Activated CD8-positive, alpha-beta memory T cell treated with anti-CD3 and anti-CD28 coated beads, Interleukin-2, amount 10 ng/mL, durations not matched to agents 7 days and 5 days (primary cell): ENCODE results near the gene UPP1. TPM values are rescaled to one million over a fixed set of nuclear protein-coding genes. Genes with fewer than 3 reads are reported as not detected.
A peak's percentile ranks its signal among the peaks of the same experiment; 100 is the strongest.
"Not testable (repeated sequence)": the region's sequence is repeated elsewhere in the genome, so short reads cannot be mapped to it uniquely, and the experiment has no call there.

Source experiments
- ATAC-seq: fragments of 150-1000 bp; cut with Tn5 transposase; one replicate; pipeline ENCODE4 v1.10.0; 2021; ENCODE audit warnings: moderate library complexity
- CTCF ChIA-PET: fragments of 350-600 bp; sonication (Branson Sonifier 250); formaldehyde crosslinking; loops from one replicate; lab custom pipeline; 2021; ENCODE audit warnings: antibody characterized with exemption; lab: Charles Lee
- DNase-seq: peaks from one replicate; pipeline ENCODE4 v3.0.0-alpha.2; 2020
- H3K27ac Mint-ChIP-seq: one replicate; pipeline ENCODE4 v1.8.0; 2021; ENCODE audit warnings: mild to moderate bottlenecking, mixed read lengths
- H3K27me3 Mint-ChIP-seq: one replicate; pipeline ENCODE4 v1.8.0; 2021; ENCODE audit warnings: mixed read lengths
- H3K36me3 Mint-ChIP-seq: one replicate; pipeline ENCODE4 v1.8.0; 2021; ENCODE audit warnings: mild to moderate bottlenecking, mixed read lengths
- H3K4me1 Mint-ChIP-seq: one replicate; pipeline ENCODE4 v1.8.0; 2021; ENCODE audit warnings: mixed read lengths
- H3K4me3 Mint-ChIP-seq: one replicate; pipeline ENCODE4 v1.8.0; 2021; ENCODE audit warnings: mild to moderate bottlenecking, moderate library complexity, mixed read lengths
- H3K9me3 Mint-ChIP-seq: one replicate; pipeline ENCODE4 v1.8.0; 2022; ENCODE audit warnings: low read depth, mixed read lengths
- total RNA-seq, 2 experiments: library from RNA; stranded (reverse); gene quantifications; one replicate each; pipeline ENCODE4 v1.2.3, GENCODE V29; 2021

The UPP1 gene
- total RNA-seq, 2 experiments from 2014 or later = 57.9 to 87.6 TPM

DNA sequence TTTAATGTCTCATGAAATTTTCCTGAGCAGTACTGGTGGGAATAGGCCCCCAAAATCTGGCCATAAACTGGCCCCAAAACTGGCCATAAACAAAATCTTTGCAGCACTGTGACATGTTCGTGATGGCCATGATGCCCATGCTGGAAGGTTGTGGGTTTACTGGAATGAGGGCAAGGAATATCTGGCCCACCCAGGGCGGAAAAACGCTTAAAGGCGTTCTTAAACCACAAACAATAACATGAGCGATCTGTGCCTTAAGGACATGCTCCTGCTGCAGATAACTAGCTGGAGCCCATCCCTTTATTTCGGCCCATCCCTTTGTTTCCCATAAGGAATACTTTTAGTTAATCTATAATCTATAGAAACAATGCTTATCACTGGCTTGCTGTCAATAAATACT, 31.5 kb downstream of the UPP1 start:
- not testable (repeated sequence) for H3K4me3 Mint-ChIP-seq, H3K36me3 Mint-ChIP-seq, H3K9me3 Mint-ChIP-seq, H3K4me1 Mint-ChIP-seq, H3K27ac Mint-ChIP-seq, ATAC-seq, DNase-seq
- CTCF ChIA-PET = interaction anchor here (0.9 to 2.6 kb wide), 3 partner anchors 10 to 175 kb away, joined by 4 to 9 read pairs (median 9); no protein-coding TSS in a partner anchor
- peaks cover 26% of the 10 kb centered on the region for H3K27me3 Mint-ChIP-seq

DNA sequence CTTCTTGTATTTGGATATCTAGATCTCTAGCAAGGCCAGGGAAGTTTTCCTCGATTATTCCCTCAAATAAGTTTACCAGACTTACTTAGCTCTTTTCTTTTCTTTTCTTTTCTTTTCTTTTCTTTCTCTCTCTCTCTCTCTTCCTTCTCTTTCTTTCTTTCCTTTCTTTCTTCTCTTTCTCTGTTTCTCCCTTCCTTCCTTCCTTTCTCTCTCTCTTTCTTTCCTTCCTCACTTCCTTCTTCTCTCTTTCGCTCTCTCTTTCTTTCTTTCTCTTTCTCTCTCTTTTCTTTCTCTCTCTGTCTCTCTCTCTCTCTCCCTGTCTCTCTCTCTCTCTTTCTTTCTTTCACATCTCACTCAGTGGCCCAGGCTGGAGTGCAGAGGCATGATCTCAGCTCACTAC, 37.0 kb downstream of the UPP1 start:
- DNase-seq (no peak), ATAC-seq (no peak)
- CTCF ChIA-PET = interaction anchor here (2.1 kb wide), 1 partner anchor 16 kb away, joined by 7 read pairs; no protein-coding TSS in a partner anchor
- Mint-ChIP-seq H3K27ac (no peak overlapping the region), H3K27me3 (peaks cover 33% of the 10 kb centered on the region), H3K36me3 (peaks cover 7% of the 10 kb centered on the region), H3K4me1 (peaks cover 16% of the 10 kb centered on the region), H3K4me3 (no peak overlapping the region), H3K9me3 (no peaks in the 10 kb centered on the region)

DNA sequence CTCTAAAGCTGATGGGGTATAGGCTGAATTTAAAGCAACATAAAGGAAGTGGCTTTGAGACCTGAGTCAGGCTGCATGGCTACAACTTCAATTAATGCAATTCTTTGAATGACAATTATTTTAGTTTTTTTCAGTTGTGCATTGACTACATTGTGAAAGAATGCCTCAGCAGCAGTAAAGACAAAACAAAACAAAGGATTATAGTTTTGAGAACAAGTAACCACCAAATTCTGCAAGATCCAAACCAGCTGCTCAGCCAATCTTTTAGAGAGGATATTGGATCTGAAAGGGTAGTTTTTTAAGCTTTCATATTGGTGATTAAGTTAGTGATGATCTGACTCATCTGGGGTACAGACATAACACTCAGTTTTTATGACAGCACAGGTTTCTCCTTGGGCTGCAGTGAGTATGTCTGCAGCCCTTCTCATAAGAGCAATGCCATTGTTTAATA, 41.6 kb downstream of the UPP1 start:
- CTCF ChIA-PET = interaction anchor here (1.2 to 1.4 kb wide), 3 partner anchors 10 to 185 kb away, joined by 3 to 4 read pairs (median 4); no protein-coding TSS in a partner anchor
- Mint-ChIP-seq H3K9me3 (no peaks in the 10 kb centered on the region), H3K27ac (no peak overlapping the region), H3K4me3 (no peak overlapping the region), H3K27me3 (peaks cover 13% of the 10 kb centered on the region), H3K36me3 (peaks cover 9% of the 10 kb centered on the region), H3K4me1 (peaks cover 24% of the 10 kb centered on the region)
- DNase-seq = no peak
- ATAC-seq = peak; percentile 84

DNA sequence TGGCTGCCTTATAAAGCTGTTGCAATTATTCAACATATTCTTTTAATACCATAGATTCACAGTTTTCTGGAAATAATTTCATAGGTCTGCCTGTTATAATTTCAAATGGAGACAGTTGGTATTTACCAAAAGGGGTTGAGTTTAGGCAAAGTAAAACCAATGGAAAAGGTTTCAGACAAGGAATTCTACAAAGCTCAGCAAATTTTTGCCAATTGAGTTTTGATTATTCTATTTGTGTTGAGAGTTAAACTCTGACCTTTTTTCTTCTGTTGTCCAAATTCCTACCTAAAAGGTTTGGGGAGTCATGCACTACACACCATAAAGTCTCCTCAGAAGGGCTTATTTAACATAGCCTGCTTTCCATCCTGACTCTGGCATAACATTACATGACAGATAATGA, 43.7 kb downstream of the UPP1 start:
- DNase-seq = no peak
- Mint-ChIP-seq H3K27ac (no peak overlapping the region), H3K4me3 (no peak overlapping the region), H3K9me3 (no peaks in the 10 kb centered on the region), H3K36me3 (peaks cover 2% of the 10 kb centered on the region), H3K27me3 (peaks cover 6% of the 10 kb centered on the region), H3K4me1 (peaks cover 24% of the 10 kb centered on the region)
- CTCF ChIA-PET = no interaction called here
- ATAC-seq = no peak

DNA sequence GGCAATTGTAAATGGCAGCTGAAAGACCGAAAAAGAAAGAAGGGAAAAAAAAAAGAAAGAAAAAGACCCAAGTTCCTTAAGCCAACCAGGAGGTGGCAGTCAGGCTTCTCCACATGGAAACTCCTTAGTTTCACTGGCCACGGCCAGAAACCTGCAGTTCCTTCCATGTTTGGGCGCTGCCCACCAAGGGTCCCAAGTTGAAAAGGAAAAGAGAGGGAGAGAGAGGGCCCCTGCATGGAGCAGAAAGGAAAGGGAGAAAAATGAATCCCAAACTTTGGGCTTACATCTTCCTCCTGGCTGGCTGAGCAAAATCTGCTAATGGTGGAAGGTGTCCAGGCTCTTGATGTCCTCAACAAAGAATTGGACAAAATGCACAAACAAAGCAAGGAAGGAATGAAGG, 50.4 kb downstream of the UPP1 start:
- Mint-ChIP-seq H3K27ac (no peak overlapping the region), H3K9me3 (no peaks in the 10 kb centered on the region), H3K36me3 (peaks cover 1% of the 10 kb centered on the region), H3K4me3 (no peak overlapping the region), H3K27me3 (peaks cover 10% of the 10 kb centered on the region), H3K4me1 (peaks cover 8% of the 10 kb centered on the region)
- CTCF ChIA-PET = no interaction called here
- ATAC-seq (no peak), DNase-seq (no peak)

DNA sequence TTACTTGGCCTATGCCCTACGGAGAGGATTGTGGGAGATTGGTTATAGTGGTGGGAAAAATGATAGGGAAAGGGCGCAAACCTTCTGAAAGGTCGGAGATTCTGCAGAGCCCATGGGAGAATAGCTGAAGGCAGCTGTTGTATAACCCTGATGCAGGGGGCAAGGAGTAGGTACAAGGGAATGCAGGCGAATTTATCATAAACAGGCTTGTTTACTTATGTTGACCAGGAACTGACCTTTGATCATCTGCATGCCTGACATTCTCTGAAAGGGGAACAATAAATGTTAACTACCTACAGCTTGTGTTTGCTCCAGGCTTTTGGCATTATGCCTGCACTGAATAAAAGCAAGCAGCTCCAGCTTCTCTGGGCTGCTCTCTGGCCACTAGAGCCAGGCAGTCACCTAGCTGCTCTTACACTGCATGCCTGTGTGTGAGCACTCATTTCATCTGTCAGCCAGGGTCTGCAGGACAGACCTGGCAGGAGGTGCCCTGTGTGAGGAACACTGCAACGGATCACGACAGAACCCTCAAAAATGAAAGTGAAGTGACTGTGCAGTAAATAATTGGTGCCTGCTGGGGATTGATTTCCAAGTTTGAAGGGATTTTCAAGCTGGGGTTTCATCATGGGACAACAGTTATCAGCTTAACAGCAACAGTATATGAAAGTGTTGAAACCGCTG, 51.1 kb downstream of the UPP1 start:
- CTCF ChIA-PET = interaction anchor here (1.5 kb wide), 1 partner anchor 15 kb away, joined by 5 read pairs; no protein-coding TSS in a partner anchor
- H3K27me3 Mint-ChIP-seq = peaks cover 10% of the 10 kb centered on the region
- H3K27ac Mint-ChIP-seq = no peak overlapping the region
- H3K4me1 Mint-ChIP-seq = peaks cover 8% of the 10 kb centered on the region
- no peak for ATAC-seq
- H3K9me3 Mint-ChIP-seq = no peaks in the 10 kb centered on the region
- H3K4me3 Mint-ChIP-seq = peak overlapping the region; percentile 23
- peaks cover 1% of the 10 kb centered on the region for H3K36me3 Mint-ChIP-seq
- no peak for DNase-seq

DNA sequence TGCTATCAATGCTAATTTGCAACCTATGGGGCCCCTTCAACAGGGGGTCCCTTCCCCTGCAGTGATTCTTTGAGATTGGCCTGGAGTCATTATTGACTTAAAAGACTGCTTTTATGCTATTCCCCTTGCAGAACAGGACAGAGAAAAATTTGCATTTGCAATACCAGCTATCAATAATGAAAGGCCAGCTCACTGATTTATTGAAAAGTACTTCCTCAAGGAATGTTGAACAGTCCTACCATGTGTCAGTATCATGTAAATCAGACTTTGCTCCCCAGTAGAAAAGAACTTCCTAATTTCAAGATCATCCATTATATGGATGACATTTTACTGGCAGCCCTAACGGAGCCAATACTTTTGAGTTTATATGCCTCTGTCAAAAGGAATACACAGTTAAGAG, 52.5 kb downstream of the UPP1 start:
- DNase-seq (no peak), ATAC-seq (no peak)
- CTCF ChIA-PET = interaction anchor here (1.5 kb wide), 1 partner anchor 13 kb away, joined by 5 read pairs; no protein-coding TSS in a partner anchor
- H3K9me3 Mint-ChIP-seq = no peaks in the 10 kb centered on the region
- peaks cover 8% of the 10 kb centered on the region for H3K4me1 Mint-ChIP-seq
- no peak overlapping the region for H3K4me3 Mint-ChIP-seq
- peaks cover 20% of the 10 kb centered on the region for H3K27me3 Mint-ChIP-seq
- no peak overlapping the region for H3K27ac Mint-ChIP-seq
- H3K36me3 Mint-ChIP-seq = peaks cover 1% of the 10 kb centered on the region

DNA sequence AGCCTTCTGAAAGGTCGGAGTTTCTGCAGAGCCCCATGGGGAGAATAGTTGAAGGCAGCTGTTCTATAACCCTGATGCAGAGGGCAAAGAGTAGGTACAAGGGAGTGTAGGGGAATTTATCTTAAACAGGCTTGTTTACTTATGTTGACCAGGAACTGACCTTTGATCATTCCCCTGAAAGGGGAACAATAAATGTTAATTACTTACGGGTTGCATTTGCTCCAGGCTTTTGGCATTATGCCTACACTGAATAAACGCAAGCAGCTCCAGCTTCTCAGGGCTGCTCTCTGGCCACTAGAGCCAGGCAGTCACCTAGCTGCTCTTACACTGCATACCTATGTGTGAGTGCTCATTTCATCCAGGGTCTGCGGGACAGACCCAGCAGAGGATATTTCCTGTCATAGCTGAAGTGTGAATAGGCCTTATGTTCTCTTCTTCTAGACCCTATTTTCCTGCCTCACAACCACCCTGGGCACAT, 55.3 kb downstream of the UPP1 start:
- Mint-ChIP-seq H3K4me1 (peaks cover 5% of the 10 kb centered on the region), H3K9me3 (no peaks in the 10 kb centered on the region), H3K27me3 (peaks cover 37% of the 10 kb centered on the region), H3K27ac (no peak overlapping the region), H3K36me3 (peaks cover 1% of the 10 kb centered on the region), H3K4me3 (no peak overlapping the region)
- CTCF ChIA-PET = no interaction called here
- DNase-seq (no peak), ATAC-seq (no peak)

DNA sequence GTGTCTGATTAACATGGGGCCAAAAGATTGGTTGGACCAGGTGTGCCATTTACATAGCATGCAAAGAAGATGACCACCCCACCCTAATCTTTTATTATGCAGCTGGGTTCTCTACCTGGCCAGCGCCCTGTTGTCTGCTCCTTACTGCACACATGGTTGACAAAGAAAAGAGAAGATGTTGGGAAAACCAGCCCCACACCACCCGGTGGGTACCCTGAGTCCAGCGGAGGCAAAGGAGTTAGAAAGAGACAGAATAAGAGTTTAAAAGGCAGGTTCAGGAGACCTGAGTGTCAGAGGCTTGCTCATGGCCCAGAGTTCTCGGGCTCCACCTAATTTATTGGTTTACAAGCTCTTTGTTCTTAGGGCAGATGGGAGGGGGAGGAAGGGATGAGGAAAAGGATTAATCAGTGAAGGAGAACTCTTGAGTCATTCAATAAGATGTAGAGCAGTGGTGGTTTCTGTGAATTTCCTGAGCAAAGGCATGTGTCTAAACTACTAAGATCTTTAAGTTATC, 58.1 kb downstream of the UPP1 start:
- CTCF ChIA-PET = no interaction called here
- no peak for ATAC-seq
- H3K9me3 Mint-ChIP-seq = no peaks in the 10 kb centered on the region
- H3K4me1 Mint-ChIP-seq = no peaks in the 10 kb centered on the region
- H3K27me3 Mint-ChIP-seq = peaks cover 49% of the 10 kb centered on the region
- H3K36me3 Mint-ChIP-seq = no peaks in the 10 kb centered on the region
- H3K4me3 Mint-ChIP-seq = no peak overlapping the region
- DNase-seq = no peak
- no peak overlapping the region for H3K27ac Mint-ChIP-seq

DNA sequence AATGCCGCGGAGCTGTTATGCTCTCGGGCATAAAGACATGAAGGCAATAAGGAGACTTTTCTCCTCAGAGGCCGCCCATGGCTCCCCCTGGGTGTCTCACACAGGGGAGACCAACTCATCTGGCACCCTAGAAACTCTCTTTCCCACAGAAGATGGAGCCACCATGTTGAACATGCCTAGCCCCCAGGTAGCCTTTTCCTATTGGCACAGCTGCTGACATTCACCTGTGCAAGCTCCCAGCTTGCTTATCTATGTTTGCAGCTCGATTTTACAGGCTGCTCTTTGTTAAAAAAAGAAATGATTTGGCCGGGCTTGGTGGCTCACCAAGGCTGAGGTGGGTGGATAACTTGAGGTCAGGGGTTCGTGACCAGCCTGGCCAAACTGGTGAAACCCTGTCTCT, 58.6 kb downstream of the UPP1 start:
- DNase-seq, H3K4me1 Mint-ChIP-seq, H3K4me3 Mint-ChIP-seq, ATAC-seq, H3K9me3 Mint-ChIP-seq, CTCF ChIA-PET, H3K27ac Mint-ChIP-seq, H3K36me3 Mint-ChIP-seq: not testable (repeated sequence)
- peaks cover 49% of the 10 kb centered on the region for H3K27me3 Mint-ChIP-seq

DNA sequence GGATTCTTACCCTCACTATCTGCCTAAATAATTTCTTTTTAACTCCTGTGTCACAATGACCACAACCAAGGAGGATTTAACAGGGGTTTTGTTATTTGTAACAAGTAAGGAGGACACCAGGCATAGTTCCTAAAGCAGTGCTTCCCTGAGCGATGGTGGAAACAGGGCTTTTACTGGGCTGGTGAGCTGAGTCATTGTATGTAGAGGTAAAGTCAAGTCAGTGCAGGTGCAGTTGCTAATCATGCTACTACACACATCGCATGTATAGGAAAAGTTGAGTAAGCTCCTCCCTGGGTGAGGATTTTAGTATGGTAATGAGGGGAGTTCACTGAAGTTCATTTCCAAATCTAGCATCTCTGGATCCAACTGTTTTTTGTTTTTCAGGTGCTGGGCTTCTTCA, 59.2 kb downstream of the UPP1 start:
- Mint-ChIP-seq H3K4me1 (no peaks in the 10 kb centered on the region), H3K27me3 (peaks cover 49% of the 10 kb centered on the region), H3K36me3 (no peaks in the 10 kb centered on the region), H3K9me3 (no peaks in the 10 kb centered on the region), H3K4me3 (no peak overlapping the region), H3K27ac (no peak overlapping the region)
- CTCF ChIA-PET = no interaction called here
- DNase-seq = no peak
- no peak for ATAC-seq

DNA sequence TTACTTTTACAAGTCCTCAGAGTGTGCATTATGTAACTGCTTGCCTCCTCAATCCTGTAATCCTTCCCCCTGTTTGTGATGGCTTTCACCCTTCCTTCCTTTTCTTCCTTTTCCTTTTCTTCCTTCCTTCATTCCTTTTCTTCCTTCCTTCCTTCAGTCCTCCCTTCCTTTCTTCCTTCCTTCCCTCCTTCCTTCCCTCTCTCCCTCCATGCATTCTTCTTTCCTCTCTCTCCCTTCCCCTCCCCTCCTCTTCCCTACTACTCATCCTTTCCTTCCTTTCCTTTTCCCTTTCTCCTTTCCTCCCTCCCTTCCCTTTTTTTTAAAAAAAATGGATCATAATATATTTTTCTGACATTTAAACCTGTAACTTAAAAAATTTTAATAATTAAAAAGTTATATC, 60.0 kb downstream of the UPP1 start:
- no peaks in the 10 kb centered on the region for H3K4me1 Mint-ChIP-seq
- H3K36me3 Mint-ChIP-seq = no peaks in the 10 kb centered on the region
- no peak overlapping the region for H3K27ac Mint-ChIP-seq
- no peak overlapping the region for H3K4me3 Mint-ChIP-seq
- H3K27me3 Mint-ChIP-seq = peaks cover 47% of the 10 kb centered on the region
- no peaks in the 10 kb centered on the region for H3K9me3 Mint-ChIP-seq
- CTCF ChIA-PET = interaction anchor here (2.0 kb wide), 1 partner anchor 204 kb away, joined by 6 read pairs; no protein-coding TSS in a partner anchor
- DNase-seq (no peak), ATAC-seq (no peak)

DNA sequence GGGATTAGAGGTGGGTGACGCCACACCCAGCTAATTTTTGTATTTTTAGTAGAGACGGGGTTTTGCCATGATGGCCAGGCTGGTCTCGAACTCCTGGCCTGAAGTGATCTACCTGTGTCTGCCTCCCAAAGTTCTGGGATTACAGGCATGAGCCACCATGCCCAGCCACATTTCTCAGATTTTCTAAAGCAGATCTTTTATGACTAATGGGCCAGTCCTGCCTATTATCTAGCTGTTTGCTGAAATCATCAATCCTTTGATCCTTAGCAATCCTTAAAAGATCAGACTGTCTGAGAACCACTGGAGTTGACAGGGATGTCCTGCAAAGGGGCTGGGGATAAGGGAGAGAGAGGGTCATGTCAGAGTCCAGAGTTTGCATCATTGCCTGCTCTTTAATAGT, 61.0 kb downstream of the UPP1 start:
- DNase-seq = no peak
- Mint-ChIP-seq H3K36me3 (no peaks in the 10 kb centered on the region), H3K9me3 (no peaks in the 10 kb centered on the region), H3K4me3 (no peak overlapping the region), H3K27ac (no peak overlapping the region), H3K27me3 (peaks cover 49% of the 10 kb centered on the region), H3K4me1 (peaks cover 3% of the 10 kb centered on the region)
- CTCF ChIA-PET = interaction anchor here (2.0 kb wide), 1 partner anchor 205 kb away, joined by 6 read pairs; no protein-coding TSS in a partner anchor
- no peak for ATAC-seq
